Neural cell (in vitro differentiated cells): ENCODE data around the gene LRFN5. TPM values are rescaled to one million over a fixed set of nuclear protein-coding genes. Genes with fewer than 3 reads are reported as not detected.

Experiments
- H2AFZ ChIP-seq: fragments of 200-600, 300-800 bp; sonication (generic), shearing (Covaris generic); 2 replicates; pipeline ENCODE4 v1.6.0; 2014; ENCODE audit warnings: low read depth, mild to moderate bottlenecking, antibody characterized with exemption, low read length, moderate library complexity
- H3F3A ChIP-seq: fragments of 200-600 bp; shearing (Covaris generic); 2 replicates; pipeline ENCODE4 v1.6.1; 2016; ENCODE audit warnings: mild to moderate bottlenecking, moderate library complexity, mixed read lengths, antibody characterized with exemption, low read length; ENCODE audit not compliant: insufficient read depth, poor library complexity, severe bottlenecking
- H3K27ac ChIP-seq: fragments of 200-600, 300-800 bp; sonication (generic), shearing (Covaris generic); 2 replicates; pipeline ENCODE4 v1.5.1; 2014; ENCODE audit warnings: mild to moderate bottlenecking, low read length, moderate library complexity
- H3K27me3 ChIP-seq: fragments of 300-800, 200-600 bp; sonication (generic), shearing (Covaris generic); 2 replicates; pipeline ENCODE4 v1.6.0; 2014; ENCODE audit warnings: mild to moderate bottlenecking, low read depth, low read length, moderate library complexity; ENCODE audit not compliant: insufficient read depth
- H3K36me3 ChIP-seq: fragments of 300-800, 200-600 bp; sonication (generic), shearing (Covaris generic); 2 replicates; pipeline ENCODE4 v1.5.1; 2014; ENCODE audit warnings: mild to moderate bottlenecking, antibody characterized with exemption, low read length, moderate library complexity; ENCODE audit not compliant: insufficient read depth
- H3K4me2 ChIP-seq: fragments of 300-800, 200-600 bp; sonication (generic), shearing (Covaris generic); 2 replicates; pipeline ENCODE4 v1.6.0; 2014; ENCODE audit warnings: mild to moderate bottlenecking, low read length
- H3K4me3 ChIP-seq: fragments of 300-800, 200-600 bp; sonication (generic), shearing (Covaris generic); 2 replicates; pipeline ENCODE4 v1.5.1; 2014; ENCODE audit warnings: mild to moderate bottlenecking, low read length, moderate library complexity
- H3K79me2 ChIP-seq: fragments of 200-600 bp; shearing (Covaris generic); replicated peaks from 2 replicates; pipeline ENCODE4 v1.6.0; 2014; ENCODE audit warnings: mild to moderate bottlenecking, low read length, moderate library complexity; ENCODE audit not compliant: insufficient read depth
- H3K9ac ChIP-seq: fragments of 300-800, 200-600 bp; sonication (generic), shearing (Covaris generic); 2 replicates; pipeline ENCODE4 v1.6.1; 2016; ENCODE audit warnings: mild to moderate bottlenecking, low read length, mixed read lengths
- H3K9me2 ChIP-seq: fragments of 200-600 bp; shearing (Covaris generic); 2 replicates; pipeline ENCODE4 v1.6.1; 2016; ENCODE audit warnings: mild to moderate bottlenecking, low read length, mixed read lengths; ENCODE audit not compliant: insufficient read depth
- H3K9me3 ChIP-seq: fragments of 200-600, 300-800 bp; sonication (generic), shearing (Covaris generic); 2 replicates; pipeline ENCODE4 v1.6.1; 2016; ENCODE audit warnings: mild to moderate bottlenecking, mixed run types, low read length, moderate library complexity, mixed read lengths
- H4K20me1 ChIP-seq: fragments of 200-600 bp; shearing (Covaris generic); 2 replicates; pipeline ENCODE4 v1.6.1; 2016; ENCODE audit warnings: mild to moderate bottlenecking, mixed run types; ENCODE audit not compliant: insufficient read depth
- EP300 ChIP-seq: fragments of 450-650 bp; conservative IDR thresholded peaks from 2 replicates; pipeline ENCODE4 v1.6.1; 2014; ENCODE audit warnings: antibody characterized with exemption, mild to moderate bottlenecking, moderate library complexity; ENCODE audit not compliant: poor library complexity, severe bottlenecking
- EZH2 ChIP-seq: fragments of 200-600, 300-800 bp; shearing (Covaris generic), sonication (generic); IDR thresholded peaks from 2 replicates; pipeline ENCODE4 v1.6.1; 2014; ENCODE audit warnings: antibody characterized with exemption, low read length, borderline replicate concordance, mild to moderate bottlenecking; ENCODE audit not compliant: insufficient read depth, poor library complexity, severe bottlenecking
- MXI1 ChIP-seq: fragments of 450-650 bp; conservative IDR thresholded peaks from 2 replicates; pipeline ENCODE4 v1.6.1; 2014; ENCODE audit warnings: antibody characterized with exemption, mild to moderate bottlenecking; ENCODE audit not compliant: poor library complexity, severe bottlenecking
- POLR2AphosphoS5 ChIP-seq: IDR thresholded peaks from 2 replicates; pipeline ENCODE4 v1.6.1; 2012
- RAD21 ChIP-seq: fragments of 450-650 bp; conservative IDR thresholded peaks from 2 replicates; pipeline ENCODE4 v1.6.1; 2014; ENCODE audit warnings: antibody characterized with exemption, mild to moderate bottlenecking, moderate library complexity
- SMC3 ChIP-seq: fragments of 450-650 bp; conservative IDR thresholded peaks from 2 replicates; pipeline ENCODE4 v1.6.1; 2014; ENCODE audit warnings: antibody characterized with exemption, mild to moderate bottlenecking, moderate library complexity; ENCODE audit not compliant: poor library complexity
- TAF1 ChIP-seq: IDR thresholded peaks from 2 replicates; pipeline ENCODE4 v1.6.1; 2012; ENCODE audit warnings: low read depth
- polyA plus RNA-seq: library from polyadenylated mRNA; depleted of rRNA; stranded (reverse); fragments of >200 nt; gene quantifications from 2 replicates; pipeline ENCODE4 v1.2.3, GENCODE V29; 2014
- TF ChIP-seq, protein P1 (sequence below): IDR thresholded peaks from 2 replicates; pipeline ENCODE4 v1.6.1; 2012; ENCODE audit warnings: borderline replicate concordance
- TF ChIP-seq, protein P2 (sequence below): fragments of 450-650 bp; IDR thresholded peaks from 2 replicates; pipeline ENCODE4 v1.5.1; 2014; ENCODE audit warnings: antibody characterized with exemption, mild to moderate bottlenecking, moderate library complexity; ENCODE audit not compliant: poor library complexity, severe bottlenecking

Gene LRFN5
- polyA plus RNA-seq, 1 donor from 2014 or later, result 24.5 TPM

DNA sequence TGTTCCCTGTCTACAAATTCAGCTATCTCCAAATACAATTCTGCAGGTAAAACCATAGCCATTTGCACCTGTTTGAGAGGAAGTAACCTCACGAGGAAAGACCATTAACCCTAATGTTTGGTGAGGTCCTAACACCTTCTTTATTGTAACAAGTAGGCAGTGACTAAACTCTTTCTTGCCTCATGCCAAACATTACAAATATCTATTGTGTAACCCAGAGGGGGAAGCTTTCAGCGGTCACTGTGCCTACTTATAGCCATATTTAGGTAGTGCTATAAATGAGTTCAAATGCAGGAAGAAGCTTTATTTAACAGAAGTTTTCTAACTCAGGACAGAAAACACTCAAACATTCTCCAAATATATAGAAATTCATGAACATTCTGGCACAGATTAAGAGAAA, 252.7 kb downstream of the LRFN5 start:
- H3K27ac ChIP-seq, result no peak overlapping the region
- H4K20me1 ChIP-seq, result no peaks in the 10 kb centered on the region
- no peak overlapping the region for H2AFZ ChIP-seq
- no peaks in the 10 kb centered on the region for H3K36me3 ChIP-seq
- no peaks in the 10 kb centered on the region for H3K79me2 ChIP-seq
- no peak overlapping the region for H3K9ac ChIP-seq
- no peaks in the 10 kb centered on the region for H3K9me3 ChIP-seq
- H3K4me2 ChIP-seq, result no peak overlapping the region
- H3K4me3 ChIP-seq, result no peak overlapping the region
- H3F3A ChIP-seq, result no peaks in the 10 kb centered on the region
- H3K9me2 ChIP-seq, result no peaks in the 10 kb centered on the region
- TF ChIP-seq RAD21 (no peak), TAF1 (no peak), POLR2AphosphoS5 (no peak), EP300 (no peak), SMC3 (no peak), EZH2 (no peak), MXI1 (no peak)
- TF ChIP-seq, protein P1, sequence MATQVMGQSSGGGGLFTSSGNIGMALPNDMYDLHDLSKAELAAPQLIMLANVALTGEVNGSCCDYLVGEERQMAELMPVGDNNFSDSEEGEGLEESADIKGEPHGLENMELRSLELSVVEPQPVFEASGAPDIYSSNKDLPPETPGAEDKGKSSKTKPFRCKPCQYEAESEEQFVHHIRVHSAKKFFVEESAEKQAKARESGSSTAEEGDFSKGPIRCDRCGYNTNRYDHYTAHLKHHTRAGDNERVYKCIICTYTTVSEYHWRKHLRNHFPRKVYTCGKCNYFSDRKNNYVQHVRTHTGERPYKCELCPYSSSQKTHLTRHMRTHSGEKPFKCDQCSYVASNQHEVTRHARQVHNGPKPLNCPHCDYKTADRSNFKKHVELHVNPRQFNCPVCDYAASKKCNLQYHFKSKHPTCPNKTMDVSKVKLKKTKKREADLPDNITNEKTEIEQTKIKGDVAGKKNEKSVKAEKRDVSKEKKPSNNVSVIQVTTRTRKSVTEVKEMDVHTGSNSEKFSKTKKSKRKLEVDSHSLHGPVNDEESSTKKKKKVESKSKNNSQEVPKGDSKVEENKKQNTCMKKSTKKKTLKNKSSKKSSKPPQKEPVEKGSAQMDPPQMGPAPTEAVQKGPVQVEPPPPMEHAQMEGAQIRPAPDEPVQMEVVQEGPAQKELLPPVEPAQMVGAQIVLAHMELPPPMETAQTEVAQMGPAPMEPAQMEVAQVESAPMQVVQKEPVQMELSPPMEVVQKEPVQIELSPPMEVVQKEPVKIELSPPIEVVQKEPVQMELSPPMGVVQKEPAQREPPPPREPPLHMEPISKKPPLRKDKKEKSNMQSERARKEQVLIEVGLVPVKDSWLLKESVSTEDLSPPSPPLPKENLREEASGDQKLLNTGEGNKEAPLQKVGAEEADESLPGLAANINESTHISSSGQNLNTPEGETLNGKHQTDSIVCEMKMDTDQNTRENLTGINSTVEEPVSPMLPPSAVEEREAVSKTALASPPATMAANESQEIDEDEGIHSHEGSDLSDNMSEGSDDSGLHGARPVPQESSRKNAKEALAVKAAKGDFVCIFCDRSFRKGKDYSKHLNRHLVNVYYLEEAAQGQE, result no peak
- TF ChIP-seq, protein P2, sequence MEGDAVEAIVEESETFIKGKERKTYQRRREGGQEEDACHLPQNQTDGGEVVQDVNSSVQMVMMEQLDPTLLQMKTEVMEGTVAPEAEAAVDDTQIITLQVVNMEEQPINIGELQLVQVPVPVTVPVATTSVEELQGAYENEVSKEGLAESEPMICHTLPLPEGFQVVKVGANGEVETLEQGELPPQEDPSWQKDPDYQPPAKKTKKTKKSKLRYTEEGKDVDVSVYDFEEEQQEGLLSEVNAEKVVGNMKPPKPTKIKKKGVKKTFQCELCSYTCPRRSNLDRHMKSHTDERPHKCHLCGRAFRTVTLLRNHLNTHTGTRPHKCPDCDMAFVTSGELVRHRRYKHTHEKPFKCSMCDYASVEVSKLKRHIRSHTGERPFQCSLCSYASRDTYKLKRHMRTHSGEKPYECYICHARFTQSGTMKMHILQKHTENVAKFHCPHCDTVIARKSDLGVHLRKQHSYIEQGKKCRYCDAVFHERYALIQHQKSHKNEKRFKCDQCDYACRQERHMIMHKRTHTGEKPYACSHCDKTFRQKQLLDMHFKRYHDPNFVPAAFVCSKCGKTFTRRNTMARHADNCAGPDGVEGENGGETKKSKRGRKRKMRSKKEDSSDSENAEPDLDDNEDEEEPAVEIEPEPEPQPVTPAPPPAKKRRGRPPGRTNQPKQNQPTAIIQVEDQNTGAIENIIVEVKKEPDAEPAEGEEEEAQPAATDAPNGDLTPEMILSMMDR, result no peak
- H3K27me3 ChIP-seq, result no peaks in the 10 kb centered on the region

DNA sequence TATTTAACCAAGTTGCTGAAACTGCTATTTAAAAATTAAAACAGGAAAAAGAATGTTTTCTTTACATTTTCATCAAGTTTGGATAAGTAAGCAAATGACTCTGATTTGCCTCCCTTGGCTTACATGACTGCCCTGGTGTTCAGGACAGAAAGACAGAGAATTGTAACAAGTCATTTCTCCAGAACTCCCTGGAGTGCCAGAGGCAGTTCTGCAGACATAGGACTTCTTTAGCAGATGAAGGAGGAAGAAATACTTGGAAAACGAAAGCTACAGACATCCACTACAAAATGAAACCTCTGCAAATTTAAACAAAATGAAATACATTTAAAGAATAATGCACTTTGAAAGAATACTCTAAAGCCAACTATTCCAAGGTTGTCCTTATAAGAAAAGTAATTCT, 253.9 kb downstream of the LRFN5 start:
- no peak overlapping the region for H3K4me2 ChIP-seq
- no peak overlapping the region for H3K4me3 ChIP-seq
- H3K79me2 ChIP-seq, result no peaks in the 10 kb centered on the region

More for the DNA sequence above, 253.9 kb downstream of the LRFN5 start:
- Histone ChIP-seq H3K27me3 (no peaks in the 10 kb centered on the region), H3K27ac (no peak overlapping the region), H4K20me1 (no peaks in the 10 kb centered on the region), H2AFZ (no peak overlapping the region), H3K36me3 (no peaks in the 10 kb centered on the region), H3F3A (no peaks in the 10 kb centered on the region), H3K9me2 (no peaks in the 10 kb centered on the region), H3K9me3 (no peaks in the 10 kb centered on the region), H3K9ac (no peak overlapping the region)
- TF ChIP-seq POLR2AphosphoS5 (no peak), RAD21 (no peak), EZH2 (no peak), SMC3 (no peak), EP300 (no peak), TAF1 (no peak), MXI1 (no peak)
- TF ChIP-seq, protein P1, result no peak
- TF ChIP-seq, protein P2, result no peak
